ENCODE results near the gene TIMM22.
"Not testable (repeated sequence)": the region's sequence is repeated elsewhere in the genome, so short reads cannot be mapped to it uniquely, and the experiment has no call there.

The TIMM22 gene

DNA sequence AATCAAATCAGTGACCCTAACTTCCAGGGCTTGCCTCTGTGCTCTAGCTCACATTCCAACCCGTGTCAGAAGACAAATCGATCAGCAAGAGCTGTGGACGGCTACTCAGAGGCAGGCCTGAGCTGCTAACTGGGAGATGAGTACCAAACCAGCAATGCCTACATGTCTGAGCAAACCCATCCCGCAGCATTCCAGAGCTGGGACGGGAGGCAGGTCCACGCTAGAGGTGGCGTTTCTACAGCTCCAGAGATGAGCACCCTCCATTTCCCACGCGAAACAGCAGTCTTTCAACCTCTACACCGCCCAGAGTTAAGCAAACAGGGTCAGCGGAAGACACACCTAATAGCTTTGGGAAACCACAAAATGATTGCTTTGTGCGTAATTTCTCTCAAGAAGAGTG is 23.9 kb upstream of the TIMM22 start:
- DNase-seq (ENCODE audit: low read depth): no peak

DNA sequence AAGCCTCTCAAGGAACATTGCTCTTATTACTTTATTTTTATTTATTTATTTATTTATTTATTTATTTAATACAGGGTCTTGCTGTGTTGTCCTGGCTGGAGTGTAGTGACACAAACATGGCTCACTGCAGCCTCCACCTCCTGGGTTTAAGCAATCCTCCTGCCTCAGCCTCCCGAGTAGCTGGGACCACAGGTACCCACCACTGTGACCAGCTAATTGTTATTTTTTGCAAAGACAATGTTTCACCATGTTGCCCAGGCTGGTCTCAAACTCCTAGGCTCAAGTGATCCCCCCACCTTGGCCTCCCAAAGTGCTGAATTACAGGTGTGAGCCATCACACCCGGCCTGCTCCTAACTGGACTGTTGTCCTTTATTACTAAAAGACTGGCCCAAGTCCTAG is 22.2 kb upstream of the TIMM22 start:
- not testable (repeated sequence) for DNase-seq (ENCODE audit: low read depth)

DNA sequence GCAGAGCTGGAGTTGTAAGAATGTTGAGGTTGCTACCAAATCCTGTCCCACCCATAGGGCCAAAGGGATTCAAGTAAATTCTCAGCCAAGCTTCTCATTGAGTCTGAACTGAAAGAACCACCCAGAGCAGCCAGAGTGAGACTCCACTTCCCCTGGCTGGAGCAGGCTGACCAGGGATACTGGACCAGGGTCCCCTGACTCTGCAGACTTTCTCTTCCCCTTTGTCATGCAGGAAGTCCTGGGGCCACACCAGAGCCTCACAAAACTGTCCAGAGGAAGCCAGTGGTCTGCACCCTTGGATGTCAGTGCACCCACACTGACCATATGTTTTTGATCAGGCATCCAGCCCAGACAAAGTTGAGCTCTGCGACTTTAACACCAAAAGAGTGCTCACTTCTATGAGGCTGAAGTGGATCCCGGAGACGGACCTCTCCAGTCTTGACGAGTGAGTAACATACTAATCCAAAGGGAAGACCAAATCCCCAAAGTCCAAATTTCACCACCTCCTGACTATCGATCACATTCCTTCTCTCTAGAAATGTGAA is 21.5 kb upstream of the TIMM22 start:
- no peak for DNase-seq (ENCODE audit: low read depth)

DNA sequence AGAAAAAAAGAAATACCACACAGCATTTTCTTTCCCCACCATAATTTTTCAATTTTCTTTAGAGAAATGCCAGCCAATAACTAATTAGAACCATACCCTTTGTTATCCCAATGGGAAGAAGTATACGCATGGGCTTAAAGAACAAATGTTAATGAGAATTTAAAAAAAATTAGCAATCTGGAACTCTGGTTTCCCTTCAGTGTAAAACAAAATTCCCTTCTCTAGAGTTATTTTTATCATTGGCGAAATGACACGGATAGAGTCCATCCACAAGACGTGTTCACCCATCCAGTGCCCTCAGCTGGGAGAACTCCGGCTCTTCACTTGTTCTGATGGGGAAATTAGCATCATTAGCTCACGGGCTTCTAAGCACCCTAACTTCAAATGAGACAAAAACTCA is 20.6 kb upstream of the TIMM22 start:
- DNase-seq (ENCODE audit: low read depth): no peak

DNA sequence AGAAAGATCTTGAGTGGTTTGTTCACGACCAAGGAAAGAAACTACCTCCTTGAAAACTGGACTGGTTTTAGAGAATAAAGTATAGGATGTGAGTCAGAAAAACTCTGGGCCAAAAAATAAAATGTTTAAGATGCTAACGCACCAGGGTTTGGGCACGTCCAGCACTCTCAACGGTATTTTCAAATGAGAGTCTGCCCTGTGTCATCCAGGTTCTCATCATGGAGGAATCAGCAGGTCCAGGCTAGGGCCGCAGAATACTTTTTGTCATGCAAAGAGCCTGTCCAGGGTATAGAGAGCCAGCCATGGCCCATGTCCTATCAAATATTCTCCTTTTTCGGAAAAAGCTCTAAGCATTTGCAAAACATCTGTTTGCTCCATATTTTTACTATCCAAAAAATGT is 19.8 kb upstream of the TIMM22 start:
- DNase-seq (ENCODE audit: low read depth): no peak

DNA sequence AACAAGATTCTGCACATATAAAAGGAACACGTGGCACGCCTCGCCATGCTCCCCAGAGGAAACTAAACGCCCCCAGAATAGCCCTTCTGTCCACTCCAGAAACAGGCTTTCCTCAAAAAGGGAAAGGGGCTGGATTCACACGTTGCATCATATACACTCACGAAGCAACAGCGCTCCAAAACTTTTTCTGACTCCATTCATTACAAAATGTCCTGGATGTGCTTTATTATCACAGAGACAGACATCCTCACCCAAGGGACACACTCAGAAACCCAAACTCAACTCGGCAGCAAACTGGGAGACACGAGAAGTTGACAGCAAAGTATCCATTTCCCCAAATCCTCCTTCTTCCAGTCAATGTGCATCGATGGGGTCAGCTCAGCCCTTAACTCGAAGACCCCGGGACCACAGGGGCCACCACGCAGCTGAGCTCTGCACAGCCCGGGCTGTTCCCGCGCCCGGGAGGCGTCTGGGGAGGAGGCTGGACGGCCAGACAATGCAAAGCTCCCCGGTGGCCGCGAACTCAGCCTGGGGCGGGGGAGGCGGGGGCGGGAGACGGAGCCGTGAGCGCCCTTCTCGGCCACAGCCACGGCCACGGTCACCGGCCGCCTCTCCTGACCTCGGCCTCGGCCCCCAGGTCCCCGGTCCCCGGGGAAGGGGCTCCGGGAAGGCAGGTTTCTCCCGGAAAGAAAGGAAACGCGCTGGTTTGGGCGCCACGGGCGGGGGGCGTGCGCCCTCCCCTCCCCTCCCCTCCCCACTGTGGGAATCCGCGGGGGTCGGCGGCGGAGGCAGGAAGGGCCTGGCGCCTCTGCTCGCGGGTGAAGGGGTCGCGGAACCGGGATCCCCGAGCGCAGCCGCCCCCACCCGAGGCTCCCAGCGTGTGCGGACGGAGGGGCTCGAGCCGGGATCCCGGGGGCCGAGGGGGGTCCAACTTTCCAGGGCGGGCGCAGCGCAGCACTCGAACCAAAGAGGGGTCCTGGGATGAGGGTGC is 18.5 kb upstream of the TIMM22 start:
- no peak for DNase-seq (ENCODE audit: low read depth)

DNA sequence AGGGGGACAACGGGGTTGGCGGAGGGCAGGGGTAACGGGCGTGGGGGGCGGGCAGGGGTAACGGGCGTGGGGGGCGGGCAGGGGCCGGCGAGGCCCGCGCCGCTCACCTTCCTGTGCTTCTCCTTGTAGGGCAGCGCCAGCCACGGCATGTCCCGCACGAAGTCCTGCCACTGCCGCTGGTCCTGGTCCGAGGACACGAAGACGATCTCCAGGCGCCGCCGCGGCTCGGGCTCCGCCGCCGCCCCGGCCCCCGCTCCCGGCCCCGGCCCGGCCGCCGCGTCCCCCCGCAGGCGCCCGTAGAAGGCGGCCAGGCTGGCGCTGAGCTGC is 17.8 kb upstream of the TIMM22 start:
- no peak for DNase-seq (ENCODE audit: low read depth)

DNA sequence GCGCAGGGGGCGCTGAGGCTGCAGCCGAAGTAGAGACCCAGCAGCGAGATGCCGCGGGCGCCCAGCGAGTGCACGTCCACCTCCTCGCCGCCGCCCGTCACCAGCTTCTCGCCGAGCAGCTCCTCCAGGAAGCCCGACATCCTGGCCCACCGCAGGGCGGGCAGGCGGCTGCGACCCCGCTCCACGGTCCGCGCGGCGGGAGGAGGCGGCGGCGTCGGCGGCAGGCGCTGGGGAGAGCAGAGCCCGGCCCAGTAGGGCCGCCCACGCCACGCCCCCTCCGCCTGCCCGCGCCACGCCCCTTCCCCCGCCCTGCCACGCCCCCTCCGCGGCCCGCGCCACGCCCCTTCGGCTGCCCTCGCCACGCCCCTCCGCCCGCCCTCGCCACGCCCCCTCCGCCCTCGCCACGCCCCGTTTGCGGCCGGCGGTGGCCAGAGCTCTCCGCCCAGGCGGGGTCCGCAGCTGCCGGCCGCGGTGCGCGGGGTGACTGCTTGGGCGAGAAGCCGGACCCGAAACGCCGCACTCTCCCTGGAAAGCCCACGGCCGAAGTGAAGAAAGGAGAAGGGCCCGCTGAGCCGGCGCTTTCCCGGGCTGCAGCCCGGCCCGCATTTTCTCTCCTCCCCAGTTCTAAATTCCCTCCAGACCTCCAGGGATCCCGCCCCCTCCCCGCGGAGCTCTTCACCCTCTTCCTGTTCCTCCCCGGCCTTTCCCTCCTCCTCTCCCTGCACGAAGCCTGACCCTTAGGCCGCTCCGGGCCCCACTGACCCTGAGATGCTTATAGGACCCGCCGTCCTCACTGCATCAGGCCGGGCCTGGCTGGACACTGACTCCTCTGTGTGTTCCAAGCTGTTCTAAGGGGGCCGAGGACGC is 17.2 kb upstream of the TIMM22 start, which contains the start of gene NXN:
Gene NXN (minus strand): TSS at position 238 of the 867 bp plus-strand sequence.
- peak; percentile 91 for DNase-seq (ENCODE audit: low read depth)

DNA sequence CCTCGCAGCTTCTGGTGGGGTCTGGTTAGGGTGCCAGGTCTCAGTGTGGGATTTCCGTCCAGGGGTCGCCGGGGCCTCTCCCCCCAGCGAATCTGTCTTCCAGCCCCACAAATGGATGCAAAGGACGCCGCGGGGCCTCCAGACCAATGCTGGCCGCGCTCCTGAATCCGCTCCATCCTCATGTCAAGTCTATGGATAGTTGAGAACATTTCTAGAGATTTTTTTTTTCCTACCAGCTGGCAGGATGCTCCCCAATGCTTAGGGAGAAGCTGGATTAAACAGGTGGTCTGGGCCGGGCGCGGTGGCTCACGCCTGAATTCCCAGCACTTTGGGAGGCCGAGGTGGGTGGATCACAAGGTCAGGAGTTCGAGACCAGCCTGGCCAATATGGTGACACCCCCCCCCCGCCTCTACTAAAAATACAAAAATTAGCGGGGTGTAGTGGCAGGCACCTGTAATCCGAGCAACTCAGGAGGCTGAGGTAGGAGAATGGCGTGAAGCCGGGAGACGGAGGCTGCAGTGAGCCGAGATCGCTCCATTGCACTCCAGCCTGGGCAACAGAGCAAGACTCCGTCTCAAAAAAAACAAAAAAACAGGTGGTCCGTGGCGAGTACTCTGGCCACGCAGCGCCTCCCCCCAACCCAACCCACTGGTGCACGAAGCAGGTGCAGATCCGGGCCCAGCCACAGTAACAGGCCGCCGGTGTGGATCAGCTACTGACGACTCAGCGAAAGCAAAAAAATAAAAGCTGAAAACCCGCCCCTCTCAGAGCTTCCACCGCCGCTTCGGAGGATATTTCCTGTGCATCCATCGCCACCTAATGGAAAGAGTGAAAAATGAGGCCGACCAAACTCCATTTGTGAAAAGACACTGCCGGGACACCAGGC is 16.3 kb upstream of the TIMM22 start:
- peak; percentile 57 for DNase-seq (ENCODE audit: low read depth)

DNA sequence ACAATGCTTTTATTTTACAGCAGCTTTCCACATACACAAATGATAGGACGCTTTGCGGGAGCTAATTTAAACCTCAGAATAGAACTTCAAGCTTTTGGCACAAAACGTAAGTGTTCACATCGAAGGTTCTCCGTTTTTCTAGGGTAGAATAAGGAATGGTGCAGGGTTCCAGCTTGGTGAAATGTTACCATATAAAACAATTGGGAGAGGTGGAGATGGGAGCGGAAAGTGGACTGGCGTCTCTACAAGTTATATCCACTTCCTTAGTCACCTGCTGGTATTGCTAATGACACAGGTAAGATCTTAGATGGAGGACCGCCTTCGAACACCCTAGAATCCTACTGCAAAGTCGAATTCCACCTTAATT is 15.7 kb upstream of the TIMM22 start:
- DNase-seq (ENCODE audit: low read depth): no peak

DNA sequence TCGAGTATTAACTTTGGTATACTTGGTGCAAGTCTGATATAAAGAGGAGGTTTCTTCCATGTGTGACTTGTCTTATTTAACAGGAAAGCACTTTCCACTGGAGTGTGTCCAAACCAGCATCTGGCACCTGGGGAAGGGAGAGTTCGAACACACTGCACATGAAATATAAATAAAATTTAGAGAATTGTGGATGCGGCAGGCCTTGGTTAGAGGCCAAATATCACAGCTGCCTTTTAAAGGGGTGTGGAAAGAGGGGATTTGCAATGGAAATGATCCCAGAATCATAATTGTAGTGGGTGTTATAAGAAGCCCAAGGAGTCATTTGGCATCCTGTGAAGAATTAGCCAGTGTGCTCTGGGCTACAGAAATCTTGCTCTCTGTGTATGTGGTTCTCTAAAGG is 13.0 kb upstream of the TIMM22 start:
- no peak for DNase-seq (ENCODE audit: low read depth)

DNA sequence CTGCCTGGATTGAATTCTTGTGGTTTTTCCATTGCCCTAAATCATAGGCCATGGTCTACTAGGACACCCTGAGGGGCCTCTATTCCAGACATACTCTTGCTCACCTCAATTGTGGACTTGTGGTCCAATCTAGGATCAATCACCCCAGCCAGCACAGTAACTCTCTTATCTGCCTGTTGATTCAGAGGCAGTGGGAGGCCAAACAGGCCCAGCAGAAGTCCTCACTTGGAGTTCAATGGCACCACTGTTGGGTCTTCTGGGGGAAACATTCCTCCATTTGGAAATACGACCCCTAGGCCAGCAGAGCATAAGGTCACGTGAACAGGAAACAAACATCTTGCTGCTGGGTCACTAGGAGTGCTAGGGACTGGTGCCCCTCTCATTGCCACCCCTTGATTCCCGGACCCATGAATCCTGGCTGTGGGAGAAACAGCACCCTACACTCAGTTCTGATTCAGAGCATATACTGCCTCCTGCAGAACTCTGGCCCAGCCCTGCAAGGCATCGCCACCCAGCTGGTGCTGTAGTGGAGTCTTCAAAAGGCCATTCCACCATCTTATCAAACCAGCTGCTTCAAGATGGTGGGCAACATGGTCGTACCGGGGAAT is 10.5 kb upstream of the TIMM22 start:
- DNase-seq (ENCODE audit: low read depth): no peak

DNA sequence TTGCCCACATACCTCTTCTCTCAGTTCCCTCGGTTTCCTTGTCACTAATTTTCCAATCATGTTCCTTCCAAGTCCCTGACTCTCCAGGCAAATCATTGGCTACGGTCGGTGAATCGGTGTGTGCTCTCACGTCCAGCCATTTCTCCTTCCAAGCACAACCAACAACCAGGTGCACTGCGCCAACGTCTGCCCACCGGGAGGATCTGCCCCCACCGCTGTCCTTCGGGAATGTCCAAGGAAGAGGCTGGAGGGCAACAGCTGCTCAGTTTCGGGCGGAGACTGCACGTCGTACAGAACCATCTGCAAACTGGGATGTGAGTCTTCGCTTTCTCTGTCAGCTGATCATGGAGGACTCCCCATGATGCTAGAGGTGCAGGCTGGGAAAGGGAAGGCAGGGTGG is 9.0 kb upstream of the TIMM22 start:
- DNase-seq (ENCODE audit: low read depth): no peak

DNA sequence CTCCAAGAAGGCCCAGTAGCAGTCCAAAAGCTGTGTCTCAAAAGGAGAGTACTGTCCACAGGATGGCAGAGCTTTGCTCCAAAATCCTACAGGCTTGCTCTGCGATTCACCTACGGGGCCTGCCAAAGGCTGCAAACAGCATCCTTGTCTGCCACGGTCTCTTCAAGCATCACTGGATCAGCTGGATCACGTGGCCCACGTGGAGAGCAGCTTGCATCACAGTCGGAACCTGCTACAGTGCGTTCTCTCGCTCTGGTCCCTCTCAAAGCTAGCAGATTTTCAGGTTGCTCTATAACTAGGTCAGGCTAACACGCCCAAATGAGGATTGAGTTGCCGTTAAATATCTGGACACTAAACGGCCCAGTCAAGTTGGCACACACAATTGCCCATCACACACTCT is 8.4 kb upstream of the TIMM22 start:
- no peak for DNase-seq (ENCODE audit: low read depth)

DNA sequence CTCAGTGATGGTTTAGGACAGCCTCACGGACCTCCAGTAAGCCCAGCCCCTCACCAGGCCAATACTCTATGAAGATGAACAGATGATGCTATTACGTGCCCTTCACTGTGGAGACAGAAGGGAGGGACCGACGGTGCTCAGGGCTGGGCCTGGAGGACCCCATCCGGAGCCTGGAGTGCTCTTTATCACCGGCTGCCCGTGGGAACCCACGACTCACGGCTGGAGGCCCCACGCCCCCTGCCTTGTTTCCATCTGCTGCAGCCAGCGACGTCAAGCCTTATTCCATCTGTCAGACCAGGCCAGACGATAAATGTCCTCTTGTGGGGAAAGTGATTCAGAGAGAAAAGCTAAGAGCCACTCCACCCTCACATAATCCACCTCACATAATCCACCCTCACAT is 4.0 kb upstream of the TIMM22 start:
- no peak for DNase-seq (ENCODE audit: low read depth)

DNA sequence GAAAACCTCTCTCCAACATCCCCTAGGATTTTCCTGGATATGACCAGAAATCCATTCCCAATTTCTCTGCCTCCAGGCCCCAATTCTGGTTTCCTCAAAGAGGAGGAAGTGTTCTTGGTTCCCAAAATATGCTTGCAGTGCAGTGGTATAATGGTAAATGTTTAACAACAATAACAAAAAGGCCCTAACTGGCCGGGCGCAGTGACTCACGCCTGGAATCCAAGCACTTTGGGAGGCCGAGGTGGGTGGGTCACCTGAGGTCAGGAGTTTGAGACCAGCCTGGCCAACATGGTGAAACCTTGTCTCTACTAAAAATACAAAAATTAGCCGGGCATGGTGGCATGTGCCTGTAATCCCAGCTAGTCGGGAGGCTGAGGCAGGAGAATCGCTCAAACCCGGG is 1.6 kb upstream of the TIMM22 start:
- DNase-seq (ENCODE audit: low read depth): not testable (repeated sequence)

DNA sequence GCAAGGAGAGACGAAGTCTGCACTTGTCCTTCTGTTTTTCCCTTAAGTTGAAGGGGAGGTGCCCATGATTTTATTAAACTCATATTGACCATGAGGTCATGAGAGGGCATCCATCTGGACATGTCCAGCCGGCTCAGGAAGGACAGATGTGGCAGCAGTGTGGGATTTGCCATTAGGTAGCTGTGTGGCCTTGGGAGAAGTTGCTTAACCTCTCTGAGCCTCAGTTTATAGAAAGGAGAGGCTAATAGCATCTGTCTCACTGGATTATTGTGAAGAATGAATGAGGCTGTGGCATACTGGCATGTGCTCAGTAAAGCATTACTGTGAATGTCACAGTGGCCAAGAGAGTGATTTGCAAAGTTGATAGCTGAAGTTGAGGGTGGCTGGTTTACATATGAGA is 1.2 kb downstream of the TIMM22 start:
- DNase-seq (ENCODE audit: low read depth): no peak

DNA sequence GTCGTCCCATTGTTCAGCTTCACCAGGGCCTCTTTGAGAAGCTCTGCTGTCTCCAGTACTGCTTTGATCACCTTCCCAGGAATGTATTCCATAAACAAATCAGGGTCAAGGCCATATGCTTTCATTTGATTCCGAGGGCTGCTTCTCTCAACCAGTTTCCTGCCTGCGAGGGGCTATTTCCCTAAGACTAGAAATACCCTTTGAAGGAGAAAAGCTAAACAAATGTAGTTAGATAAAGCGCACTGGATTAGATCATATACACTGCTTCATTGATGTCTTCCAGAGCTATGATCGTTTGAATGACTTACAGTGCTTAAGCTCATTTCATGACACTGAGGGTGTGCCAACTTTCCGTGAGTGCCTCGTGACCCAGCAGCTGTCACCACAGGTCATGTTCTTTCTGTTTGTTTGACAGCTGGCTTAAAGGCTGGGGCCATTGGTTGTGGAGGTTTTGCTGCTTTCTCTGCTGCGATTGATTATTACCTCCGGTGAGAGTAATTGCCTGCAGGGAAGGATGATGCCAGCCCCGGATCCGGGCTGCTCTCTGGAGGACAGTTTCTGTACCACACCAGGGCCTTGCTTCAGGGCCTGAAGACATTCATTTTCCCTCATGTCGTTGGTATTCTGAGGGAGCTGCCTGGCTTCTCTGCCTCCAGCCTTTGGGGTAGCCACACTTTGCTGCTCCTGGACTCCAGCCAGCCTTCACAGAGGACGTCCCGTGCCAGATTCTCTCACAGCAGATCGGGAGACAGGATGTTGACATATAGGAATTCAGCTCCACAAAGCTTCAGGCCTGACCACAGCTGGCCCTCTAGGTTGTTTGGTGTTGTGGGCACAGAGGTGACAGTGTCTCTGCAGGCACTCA is 3.9 kb downstream of the TIMM22 start:
- no peak for DNase-seq (ENCODE audit: low read depth)

DNA sequence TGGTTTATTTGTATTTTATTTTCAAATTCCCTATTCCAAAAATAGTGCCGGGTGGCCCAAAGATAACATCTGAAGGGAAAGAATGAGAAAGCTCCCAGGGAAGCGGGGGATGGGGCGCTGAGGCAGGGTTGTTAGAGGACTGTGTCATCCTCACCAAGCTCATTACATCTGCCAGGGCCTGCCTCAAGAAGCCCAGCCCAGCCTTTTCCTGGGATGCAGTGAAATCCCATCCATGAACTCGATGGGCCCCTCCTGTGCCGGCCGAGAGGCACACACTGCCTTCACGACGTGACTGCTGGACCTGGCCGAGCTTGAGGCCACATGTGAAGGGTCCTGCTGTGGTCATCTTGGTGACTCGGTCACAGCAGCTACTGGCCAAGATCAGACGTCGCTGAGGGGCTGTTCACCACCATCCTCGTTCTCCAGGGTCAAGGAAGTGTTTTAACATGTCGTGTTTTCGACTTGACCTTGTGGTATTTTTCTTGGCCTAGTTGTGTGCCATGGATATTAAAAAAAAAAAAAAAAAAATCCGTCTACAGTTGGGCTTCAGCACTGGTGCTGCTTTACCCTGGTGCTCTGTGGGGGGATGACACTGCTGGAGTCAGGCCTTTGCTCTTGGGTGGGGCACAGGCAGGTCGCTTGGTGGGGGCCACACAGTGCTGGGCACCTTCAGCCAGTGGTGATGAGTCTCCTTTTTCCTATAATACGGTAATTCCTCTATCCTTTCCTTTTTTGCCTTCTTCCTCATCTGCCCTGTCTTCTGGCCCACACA is 4.9 kb downstream of the TIMM22 start:
- no peak for DNase-seq (ENCODE audit: low read depth)

DNA sequence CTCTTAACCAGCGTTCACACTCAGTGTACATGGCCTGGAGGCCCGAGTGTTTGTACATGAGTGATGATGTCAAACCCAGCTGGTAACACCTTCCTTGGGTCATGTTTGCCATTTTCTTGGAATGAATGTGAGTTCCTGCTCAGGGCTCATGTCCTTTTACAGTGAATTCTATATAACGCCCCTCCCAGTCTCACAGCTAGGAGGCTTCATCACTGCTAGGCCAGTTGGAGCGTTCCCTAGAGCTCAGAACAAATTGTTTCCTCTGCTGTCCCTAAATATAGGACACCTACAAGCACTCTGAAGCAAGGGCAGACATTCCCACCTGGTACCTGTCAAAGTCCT is 5.5 kb downstream of the TIMM22 start:
- no peak for DNase-seq (ENCODE audit: low read depth)
